Endothelial cell (in vitro differentiated cells): ENCODE results near the gene TWIST1. TPM values are rescaled to one million over a fixed set of nuclear protein-coding genes. Genes with fewer than 3 reads are reported as not detected.

Experiments
- DNase-seq: peaks from one replicate; pipeline ENCODE4 v3.0.0; 2021; ENCODE audit warnings: low spot score
- H3K27ac Mint-ChIP-seq: one replicate; pipeline ENCODE4 v1.8.0; 2021; ENCODE audit warnings: mixed read lengths, inconsistent platforms; ENCODE audit not compliant: unreplicated experiment
- H3K27me3 Mint-ChIP-seq: one replicate; pipeline ENCODE4 v1.8.0; 2021; ENCODE audit warnings: mild to moderate bottlenecking, moderate library complexity, mixed read lengths, inconsistent platforms; ENCODE audit not compliant: unreplicated experiment
- H3K36me3 Mint-ChIP-seq: one replicate; pipeline ENCODE4 v1.8.0; 2021; ENCODE audit warnings: mild to moderate bottlenecking, low read depth, mixed read lengths, inconsistent platforms; ENCODE audit not compliant: unreplicated experiment
- H3K4me1 Mint-ChIP-seq: one replicate; pipeline ENCODE4 v1.8.0; 2021; ENCODE audit warnings: mild to moderate bottlenecking, mixed read lengths, inconsistent platforms; ENCODE audit not compliant: unreplicated experiment
- H3K4me3 Mint-ChIP-seq: one replicate; pipeline ENCODE4 v1.8.0; 2021; ENCODE audit warnings: mild to moderate bottlenecking, mixed read lengths, inconsistent platforms; ENCODE audit not compliant: unreplicated experiment
- H3K9me3 Mint-ChIP-seq: one replicate; pipeline ENCODE4 v1.8.0; 2021; ENCODE audit warnings: mixed read lengths, inconsistent platforms; ENCODE audit not compliant: unreplicated experiment
- long read RNA-seq: library from polyadenylated mRNA; unstranded; transcript quantifications from one replicate; pipeline ENCODE4 v2.0.0, GENCODE V29; 2020; ENCODE audit not compliant: unreplicated experiment
- total RNA-seq: library from RNA; stranded (reverse); fragmentation: NEBNext Ultra II Directional; extraction: Animal tissue kit (Norgen Biotek cat#: 25700); gene quantifications from one replicate; pipeline ENCODE4 v1.2.1, GENCODE V29; 2021; ENCODE audit not compliant: unreplicated experiment
- TF ChIP-seq, protein P1 (sequence below): fragments of 200-600 bp; sonication (generic); IDR thresholded peaks from one replicate; pipeline ENCODE4 v1.5.0; 2021; ENCODE audit warnings: antibody characterized with exemption; ENCODE audit not compliant: unreplicated experiment

The TWIST1 gene
- total RNA-seq = 2.4 TPM
- long read RNA-seq = 0 reads

DNA sequence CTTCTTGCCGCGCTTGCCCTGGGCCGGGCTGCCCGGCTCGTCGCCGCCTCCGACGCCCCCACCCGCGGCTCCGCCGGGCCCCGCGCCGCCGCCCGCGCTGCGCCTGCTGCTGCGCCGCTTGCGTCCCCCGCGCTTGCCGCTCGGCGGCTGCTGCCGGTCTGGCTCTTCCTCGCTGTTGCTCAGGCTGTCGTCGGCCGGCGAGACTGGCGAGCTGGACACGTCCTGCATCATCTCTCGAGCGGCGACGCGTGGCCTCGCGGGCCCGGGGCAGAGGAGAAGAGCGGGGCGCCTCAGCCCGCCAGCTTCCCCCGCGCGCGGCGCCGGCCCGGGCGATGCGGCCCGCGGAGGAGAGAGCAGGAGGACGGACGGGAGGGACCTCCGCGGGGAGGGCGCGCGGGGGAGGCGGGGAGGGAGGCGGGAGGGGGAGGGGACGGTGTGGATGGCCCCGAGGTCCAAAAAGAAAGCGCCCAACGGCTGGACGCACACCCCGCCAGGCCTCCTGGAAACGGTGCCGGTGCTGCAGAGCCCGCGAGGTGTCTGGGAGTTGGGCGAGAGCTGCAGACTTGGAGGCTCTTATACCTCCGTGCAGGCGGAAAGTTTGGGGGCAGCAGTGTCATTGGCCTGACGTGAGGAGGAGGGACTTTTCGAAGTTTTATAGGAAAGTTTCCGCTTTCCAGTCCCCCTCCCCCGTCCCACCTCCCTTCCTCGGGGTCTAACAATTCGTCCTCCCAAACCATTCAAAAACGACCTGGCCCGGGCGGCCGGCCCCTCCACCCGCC lies at the start of gene TWIST1:
TWIST1 (minus strand) TSS at position 546 of the 779 bp plus-strand sequence; CDS start at position 231, 315 bp downstream.
- DNase-seq = peak; percentile 51
- peaks cover 14% of the 10 kb centered on the region for H3K27me3 Mint-ChIP-seq
- H3K4me3 Mint-ChIP-seq = peak within 1 kb of the TSS; percentile 93
- TF ChIP-seq, protein P1, sequence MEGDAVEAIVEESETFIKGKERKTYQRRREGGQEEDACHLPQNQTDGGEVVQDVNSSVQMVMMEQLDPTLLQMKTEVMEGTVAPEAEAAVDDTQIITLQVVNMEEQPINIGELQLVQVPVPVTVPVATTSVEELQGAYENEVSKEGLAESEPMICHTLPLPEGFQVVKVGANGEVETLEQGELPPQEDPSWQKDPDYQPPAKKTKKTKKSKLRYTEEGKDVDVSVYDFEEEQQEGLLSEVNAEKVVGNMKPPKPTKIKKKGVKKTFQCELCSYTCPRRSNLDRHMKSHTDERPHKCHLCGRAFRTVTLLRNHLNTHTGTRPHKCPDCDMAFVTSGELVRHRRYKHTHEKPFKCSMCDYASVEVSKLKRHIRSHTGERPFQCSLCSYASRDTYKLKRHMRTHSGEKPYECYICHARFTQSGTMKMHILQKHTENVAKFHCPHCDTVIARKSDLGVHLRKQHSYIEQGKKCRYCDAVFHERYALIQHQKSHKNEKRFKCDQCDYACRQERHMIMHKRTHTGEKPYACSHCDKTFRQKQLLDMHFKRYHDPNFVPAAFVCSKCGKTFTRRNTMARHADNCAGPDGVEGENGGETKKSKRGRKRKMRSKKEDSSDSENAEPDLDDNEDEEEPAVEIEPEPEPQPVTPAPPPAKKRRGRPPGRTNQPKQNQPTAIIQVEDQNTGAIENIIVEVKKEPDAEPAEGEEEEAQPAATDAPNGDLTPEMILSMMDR = no peak
- H3K9me3 Mint-ChIP-seq = no peaks in the 10 kb centered on the region
- peaks cover 16% of the 10 kb centered on the region for H3K4me1 Mint-ChIP-seq
- no peak within 1 kb of the TSS for H3K27ac Mint-ChIP-seq
- H3K36me3 Mint-ChIP-seq = peaks cover 4% of the 10 kb centered on the region

GRCh38 chr7:19161671-19162070 lies 44.2 kb upstream of the TWIST1 start:
- no peak for DNase-seq
- peaks cover 2% of the 10 kb centered on the region for H3K27me3 Mint-ChIP-seq
- H3K4me1 Mint-ChIP-seq = no peaks in the 10 kb centered on the region
- H3K9me3 Mint-ChIP-seq = no peaks in the 10 kb centered on the region
- no peak overlapping the region for H3K4me3 Mint-ChIP-seq
- no peaks in the 10 kb centered on the region for H3K36me3 Mint-ChIP-seq
- TF ChIP-seq, protein P1 = no peak
- H3K27ac Mint-ChIP-seq = no peak overlapping the region

- no peaks in the 10 kb centered on the region for H3K36me3 Mint-ChIP-seq
- no peaks in the 10 kb centered on the region for H3K9me3 Mint-ChIP-seq
- H3K4me3 Mint-ChIP-seq = no peak overlapping the region
- TF ChIP-seq, protein P1 = no peak
- H3K27ac Mint-ChIP-seq = no peak overlapping the region
- H3K4me1 Mint-ChIP-seq = peaks cover 17% of the 10 kb centered on the region
- peaks cover 11% of the 10 kb centered on the region for H3K27me3 Mint-ChIP-seq
- DNase-seq = peak; percentile 33
Measured at GRCh38 chr7:19146699-19147098, 29.3 kb upstream of the TWIST1 start.

GRCh38 chr7:19145434-19146115 lies 28.1 kb upstream of the TWIST1 start:
- H3K4me1 Mint-ChIP-seq = peaks cover 17% of the 10 kb centered on the region
- peak overlapping the region; percentile 92 for H3K4me3 Mint-ChIP-seq
- DNase-seq = no peak
- H3K27ac Mint-ChIP-seq = no peak overlapping the region
- H3K27me3 Mint-ChIP-seq = peaks cover 11% of the 10 kb centered on the region
- H3K9me3 Mint-ChIP-seq = no peaks in the 10 kb centered on the region
- TF ChIP-seq, protein P1 = no peak
- no peaks in the 10 kb centered on the region for H3K36me3 Mint-ChIP-seq
